Suprapubic skin (tissue), 3 donors: ENCODE measurements around the gene ERCC2.

ENCODE experiments used
- POLR2A ChIP-seq, 2 donors: fragments of 450-650 bp; IDR thresholded peaks; one replicate each; pipeline ENCODE4 v1.6.1; 2017; ENCODE audit warnings: antibody characterized with exemption in 2 of 2, mild to moderate bottlenecking in 2 of 2, moderate library complexity in 2 of 2
- TF ChIP-seq, protein P1 (sequence below), 2 donors: fragments of 200-600 bp in 1 of 2; fragments of 450-650 bp in 1 of 2; sonication (generic) in 1 of 2; IDR thresholded peaks; one replicate each; pipeline ENCODE4 v1.5.1; 2016 to 2019; ENCODE audit warnings: antibody characterized with exemption in 2 of 2, mild to moderate bottlenecking in 1 of 2, moderate library complexity in 1 of 2

DNA sequence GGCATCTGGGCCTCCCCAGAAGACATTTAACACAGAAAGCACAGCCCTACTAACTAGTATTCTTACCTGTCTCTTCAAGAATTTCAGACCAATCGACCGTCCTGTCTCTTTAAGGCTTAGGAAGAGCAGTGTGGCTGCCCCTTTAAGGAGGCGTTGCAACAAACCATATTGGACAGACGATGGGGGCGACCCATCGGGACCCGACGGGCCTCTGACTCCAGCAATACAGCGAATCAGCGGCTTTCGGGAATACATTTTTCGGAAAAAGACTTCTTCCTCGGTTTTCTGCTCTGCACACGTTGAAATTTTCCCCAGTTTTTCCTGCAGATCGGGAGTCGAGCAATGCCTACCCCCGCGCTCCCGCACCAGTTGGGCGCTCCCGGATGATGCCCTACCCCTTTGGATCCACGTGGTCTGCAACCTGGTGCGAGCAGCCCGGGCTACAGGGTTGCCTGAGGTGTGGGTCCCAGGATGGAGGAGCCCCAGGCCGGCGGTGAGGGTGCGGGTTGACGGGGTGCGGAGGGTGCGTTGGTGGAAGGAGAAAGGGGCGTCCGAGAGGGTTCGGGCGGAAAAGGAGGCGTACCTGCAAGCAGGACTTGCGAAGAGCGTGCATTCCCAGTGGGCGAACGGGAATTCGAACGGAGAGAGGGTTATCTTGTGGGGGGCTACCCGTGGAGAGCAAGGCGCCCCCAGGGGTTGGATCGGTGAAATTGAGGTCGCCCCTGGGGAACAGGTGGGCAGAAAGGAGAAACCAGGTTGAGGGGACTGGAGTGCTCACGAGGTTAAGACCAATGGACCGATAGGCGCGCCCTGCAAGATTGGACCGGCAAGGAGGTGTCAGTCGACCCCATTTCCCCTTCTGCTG, 36.1 kb upstream of the ERCC2 start, which contains the start of gene POLR1G:
- TF ChIP-seq, protein P1, sequence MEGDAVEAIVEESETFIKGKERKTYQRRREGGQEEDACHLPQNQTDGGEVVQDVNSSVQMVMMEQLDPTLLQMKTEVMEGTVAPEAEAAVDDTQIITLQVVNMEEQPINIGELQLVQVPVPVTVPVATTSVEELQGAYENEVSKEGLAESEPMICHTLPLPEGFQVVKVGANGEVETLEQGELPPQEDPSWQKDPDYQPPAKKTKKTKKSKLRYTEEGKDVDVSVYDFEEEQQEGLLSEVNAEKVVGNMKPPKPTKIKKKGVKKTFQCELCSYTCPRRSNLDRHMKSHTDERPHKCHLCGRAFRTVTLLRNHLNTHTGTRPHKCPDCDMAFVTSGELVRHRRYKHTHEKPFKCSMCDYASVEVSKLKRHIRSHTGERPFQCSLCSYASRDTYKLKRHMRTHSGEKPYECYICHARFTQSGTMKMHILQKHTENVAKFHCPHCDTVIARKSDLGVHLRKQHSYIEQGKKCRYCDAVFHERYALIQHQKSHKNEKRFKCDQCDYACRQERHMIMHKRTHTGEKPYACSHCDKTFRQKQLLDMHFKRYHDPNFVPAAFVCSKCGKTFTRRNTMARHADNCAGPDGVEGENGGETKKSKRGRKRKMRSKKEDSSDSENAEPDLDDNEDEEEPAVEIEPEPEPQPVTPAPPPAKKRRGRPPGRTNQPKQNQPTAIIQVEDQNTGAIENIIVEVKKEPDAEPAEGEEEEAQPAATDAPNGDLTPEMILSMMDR (IDR thresholded peaks at IDR 0.05), result no peak
- no peak for TF ChIP-seq POLR2A (IDR thresholded peaks at IDR 0.05)
